GM19468 (cell line): ENCODE results near the gene SAT1.

Source experiments
- ATAC-seq: cut with Tn5 transposase; IDR thresholded peaks from one replicate; pipeline ENCODE4 v1.9.1; 2021; ENCODE audit warnings: mild to moderate bottlenecking, moderate library complexity, moderate number of reproducible peaks; ENCODE audit not compliant: unreplicated experiment; ENCODE audit errors: extremely low read depth

SAT1 gene

GRCh38 chrX:23803931-23804381, 21.0 kb downstream of the SAT1 start:
- no peak for ATAC-seq

DNA sequence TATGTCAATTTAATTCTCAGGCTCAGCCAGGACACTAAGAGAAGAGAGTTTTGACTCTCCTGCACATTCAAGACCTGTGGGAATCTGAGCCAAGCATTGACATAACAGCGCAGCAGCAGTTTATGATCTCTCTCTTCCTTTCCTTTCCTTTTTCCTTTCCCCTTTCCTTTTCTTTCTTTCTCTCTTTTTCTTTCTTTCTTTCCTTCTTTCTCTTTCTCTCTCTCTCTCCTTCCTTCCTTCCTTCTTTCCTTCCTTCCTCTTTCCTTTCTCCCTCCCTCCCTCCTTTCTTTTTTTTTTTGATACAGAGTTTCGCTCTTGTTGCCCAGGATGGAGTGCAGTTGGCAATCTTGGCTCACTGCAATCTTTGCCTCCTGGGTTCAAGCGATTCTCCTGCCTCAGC, 21.6 kb downstream of the SAT1 start:
- ATAC-seq: no peak

- ATAC-seq: no peak
Measured at GRCh38 chrX:23805389-23805788, 22.4 kb downstream of the SAT1 start.

DNA sequence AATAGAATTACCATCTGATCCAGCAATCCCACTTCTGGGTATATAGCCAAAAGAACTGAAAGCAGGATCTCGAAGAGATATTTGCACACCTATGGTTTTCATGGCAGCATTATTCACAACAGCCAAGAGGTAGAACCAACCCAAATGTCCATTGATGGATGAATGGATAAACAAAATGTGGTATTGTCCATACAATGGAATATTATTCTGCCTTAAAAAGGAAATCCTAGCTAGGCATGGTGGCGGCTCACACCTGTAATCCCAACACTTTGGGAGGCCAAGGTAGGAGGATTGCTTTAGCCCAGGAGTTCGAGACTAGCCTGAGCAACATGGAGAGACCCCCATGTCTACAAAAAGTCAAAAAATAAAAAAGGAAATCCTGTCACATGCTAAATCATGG, 27.3 kb downstream of the SAT1 start:
- ATAC-seq: no peak

- ATAC-seq: no peak
Measured at GRCh38 chrX:23811108-23811651, 28.2 kb downstream of the SAT1 start.

DNA sequence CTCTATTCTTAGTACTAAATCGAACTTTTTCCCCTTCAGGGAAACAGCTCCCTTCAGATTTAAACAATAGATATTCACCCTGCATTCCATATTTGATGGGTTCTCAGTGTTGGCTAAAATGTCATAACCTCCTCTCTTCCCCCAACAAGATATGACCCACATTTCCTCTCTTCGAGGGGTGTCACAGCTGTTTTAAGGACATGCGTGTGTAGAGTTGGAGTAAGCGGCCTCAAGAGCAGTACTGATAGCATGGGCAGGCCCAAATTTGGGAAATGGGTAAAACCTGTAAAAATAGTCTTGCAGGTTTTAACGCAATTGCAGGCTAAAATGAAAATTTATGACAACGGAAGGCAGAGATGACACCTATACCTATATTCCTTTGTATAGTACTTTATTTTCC, 28.7 kb downstream of the SAT1 start:
- ATAC-seq: no peak

DNA sequence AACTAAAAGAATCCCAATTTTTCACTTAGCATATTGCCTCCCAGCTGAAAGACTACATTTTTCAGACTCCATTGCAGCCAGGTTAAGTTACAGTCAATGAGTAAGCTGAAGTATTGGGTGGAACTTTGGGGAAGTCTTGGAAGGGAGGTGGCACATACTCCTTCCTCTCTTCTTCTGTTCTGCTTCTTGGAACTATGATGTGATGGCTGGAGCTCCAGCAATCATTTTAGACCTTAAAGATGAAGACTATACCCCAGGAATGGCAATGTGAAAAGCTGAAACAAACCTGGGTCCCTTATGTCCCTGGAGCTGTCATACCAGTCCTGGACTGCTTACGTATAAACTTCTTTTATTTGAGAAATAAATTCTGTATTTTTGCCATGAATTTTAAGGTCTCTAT, 30.8 kb downstream of the SAT1 start:
- ATAC-seq: no peak

DNA sequence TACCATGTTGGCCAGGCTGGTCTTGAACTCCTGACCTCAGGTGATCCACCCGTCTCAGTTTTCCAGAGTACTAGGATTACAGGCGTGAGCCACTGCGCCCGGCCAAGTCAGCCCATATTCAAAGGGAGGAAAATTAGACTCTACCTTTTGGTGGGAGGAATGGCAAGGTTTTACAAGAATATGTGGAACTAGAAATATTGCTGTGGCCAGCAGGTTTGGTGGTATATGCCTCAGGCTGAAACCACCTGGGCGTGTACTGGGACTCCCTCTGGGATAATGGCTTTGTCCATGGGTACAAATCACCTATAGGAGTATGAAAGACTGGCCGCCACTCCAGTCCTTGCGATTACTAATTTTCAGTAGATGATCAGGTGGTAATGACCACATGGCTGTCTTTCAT, 32.4 kb downstream of the SAT1 start:
- no peak for ATAC-seq

DNA sequence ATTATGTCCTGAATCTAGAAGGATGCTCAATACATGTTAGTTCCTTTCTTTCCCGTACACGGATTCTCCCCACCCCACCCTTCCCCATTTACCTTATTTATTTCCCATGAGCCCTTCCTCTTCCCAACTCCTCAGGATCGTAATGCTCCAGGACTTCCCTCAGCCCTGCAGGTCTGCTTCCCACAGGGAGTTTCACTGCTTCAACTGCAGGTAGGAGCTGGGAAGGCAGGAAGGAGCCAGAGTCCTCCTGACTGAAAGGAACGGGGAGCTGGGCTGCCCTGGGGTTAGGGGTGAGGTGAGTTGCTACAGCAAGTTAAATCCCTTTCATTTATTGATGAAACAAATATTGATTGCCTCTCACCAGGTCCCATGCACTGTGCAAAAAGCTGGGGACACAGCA, 33.2 kb downstream of the SAT1 start:
- no peak for ATAC-seq

DNA sequence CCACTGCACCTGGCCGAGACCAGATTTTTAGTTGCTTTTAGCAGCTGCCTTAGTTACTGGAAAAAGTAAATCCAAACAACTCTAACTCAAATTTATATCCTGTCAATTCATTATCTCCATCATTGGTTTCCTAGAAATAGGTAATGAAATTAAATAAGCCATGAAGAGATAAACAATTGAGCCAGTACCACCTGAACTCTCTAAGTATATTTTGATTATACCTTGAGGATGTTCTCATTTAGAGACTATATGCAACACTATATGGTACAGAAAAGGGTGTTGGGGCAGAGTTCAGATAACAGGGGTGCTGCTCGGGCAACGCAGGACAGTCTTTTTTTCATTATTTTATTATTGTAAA, 35.0 kb downstream of the SAT1 start:
- ATAC-seq: no peak

DNA sequence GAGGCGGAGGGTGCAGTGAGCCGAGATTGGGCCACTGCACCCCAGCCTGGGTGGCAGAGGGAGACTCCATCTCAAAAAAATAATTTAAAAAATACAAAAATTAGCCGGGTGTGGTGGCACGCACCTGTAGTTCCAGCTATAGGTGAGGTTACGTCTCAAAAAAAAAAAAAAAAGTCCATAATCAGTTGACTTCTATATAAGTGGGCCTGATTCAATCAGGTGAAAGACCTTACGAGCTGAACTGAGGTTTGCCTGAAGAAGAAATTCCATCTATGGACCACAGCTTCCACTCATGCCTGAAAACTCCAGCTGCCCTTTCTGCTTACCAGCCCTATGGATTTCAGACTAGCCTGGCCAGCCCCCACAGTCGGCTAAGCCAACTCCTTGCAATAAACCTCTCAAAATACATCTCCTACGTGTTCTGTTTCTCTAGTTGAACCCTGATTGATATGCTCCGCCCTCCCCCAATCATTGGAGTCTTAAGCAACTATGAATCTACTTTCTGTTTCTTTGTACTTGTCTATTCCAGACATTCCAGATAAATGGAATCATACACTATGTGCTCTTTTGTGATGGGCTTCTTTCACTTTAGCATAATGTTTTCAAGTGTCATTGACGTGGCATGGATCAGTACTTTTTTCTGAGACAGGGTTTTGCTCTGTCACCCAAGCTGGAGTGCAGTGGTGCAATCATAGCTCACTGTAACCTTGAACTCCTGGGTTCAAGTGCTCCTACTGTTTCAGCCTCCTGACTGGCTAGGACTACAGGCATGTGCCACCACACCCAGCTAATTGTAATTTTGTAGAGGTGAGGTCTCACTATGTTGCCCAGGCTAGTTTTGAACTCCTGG, 36.6 kb downstream of the SAT1 start:
- ATAC-seq: no peak

GRCh38 chrX:23820235-23820782, 37.3 kb downstream of the SAT1 start:
- ATAC-seq: no peak

GRCh38 chrX:23821847-23822246, 38.9 kb downstream of the SAT1 start:
- no peak for ATAC-seq

- ATAC-seq: no peak
Measured at GRCh38 chrX:23822397-23822796, 39.4 kb downstream of the SAT1 start.

GRCh38 chrX:23822841-23823240, 39.9 kb downstream of the SAT1 start:
- ATAC-seq: no peak

- ATAC-seq: no peak
Measured at GRCh38 chrX:23825675-23826074, 42.7 kb downstream of the SAT1 start.

DNA sequence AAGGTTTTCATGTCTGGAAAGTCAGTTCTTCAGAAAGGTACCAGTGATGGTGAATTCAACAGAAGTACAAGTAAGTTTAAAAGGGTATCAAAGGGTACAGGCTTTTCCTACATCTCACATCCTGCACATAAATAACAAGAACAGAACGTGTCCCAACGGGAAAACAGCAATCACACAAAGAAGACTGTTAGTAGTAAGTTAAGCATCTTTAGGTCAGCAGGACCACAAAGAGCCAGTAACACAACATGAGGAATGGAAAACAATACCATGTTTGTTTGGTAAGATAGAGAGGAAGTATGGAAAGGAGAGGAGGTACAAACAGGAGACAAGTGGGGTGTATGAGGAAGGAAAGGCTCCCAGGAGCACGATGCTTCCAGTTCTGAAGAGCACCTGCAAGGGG, 43.2 kb downstream of the SAT1 start:
- no peak for ATAC-seq

DNA sequence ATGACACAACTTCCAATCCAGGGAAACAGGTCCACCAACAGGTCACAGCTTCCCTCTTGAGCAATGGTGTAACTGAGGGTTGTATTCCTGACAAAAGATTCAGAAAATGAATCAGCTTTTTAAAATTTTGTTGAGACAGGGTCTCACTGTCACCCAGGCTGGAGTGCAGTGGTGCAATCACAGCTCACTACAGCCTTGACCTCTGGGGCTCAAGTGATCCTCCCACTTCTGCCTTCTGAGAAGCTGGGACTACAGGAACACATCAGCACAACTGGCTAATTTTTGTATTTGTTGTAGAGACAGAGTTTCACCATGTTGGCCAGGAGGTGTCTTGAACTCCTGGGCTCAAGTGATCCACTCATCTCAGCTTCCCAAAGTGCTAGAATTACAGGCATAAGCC, 43.7 kb downstream of the SAT1 start:
- no peak for ATAC-seq

- ATAC-seq: no peak
Measured at GRCh38 chrX:23828881-23829280, 45.9 kb downstream of the SAT1 start.

DNA sequence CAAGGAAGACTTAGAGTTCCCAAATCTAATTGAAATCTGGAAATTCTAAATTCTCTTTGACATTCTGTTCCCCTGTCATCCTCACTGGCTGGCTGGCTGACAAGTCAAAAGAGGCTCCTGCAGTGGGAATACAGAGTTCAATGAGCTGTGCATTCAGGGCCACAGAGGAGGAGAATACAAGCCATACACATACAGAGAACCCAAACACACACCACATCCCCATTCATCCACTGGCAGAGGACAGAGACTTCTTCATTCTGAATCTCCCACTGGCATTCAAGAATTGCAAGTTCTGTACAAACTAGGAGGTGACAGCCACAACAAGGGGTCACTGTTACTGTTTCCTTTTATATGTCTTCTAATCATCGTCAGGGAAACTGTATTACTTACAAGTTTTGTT, 49.7 kb downstream of the SAT1 start:
- ATAC-seq: no peak
